ENCODE results near the gene EPHA4.

Gene EPHA4

DNA sequence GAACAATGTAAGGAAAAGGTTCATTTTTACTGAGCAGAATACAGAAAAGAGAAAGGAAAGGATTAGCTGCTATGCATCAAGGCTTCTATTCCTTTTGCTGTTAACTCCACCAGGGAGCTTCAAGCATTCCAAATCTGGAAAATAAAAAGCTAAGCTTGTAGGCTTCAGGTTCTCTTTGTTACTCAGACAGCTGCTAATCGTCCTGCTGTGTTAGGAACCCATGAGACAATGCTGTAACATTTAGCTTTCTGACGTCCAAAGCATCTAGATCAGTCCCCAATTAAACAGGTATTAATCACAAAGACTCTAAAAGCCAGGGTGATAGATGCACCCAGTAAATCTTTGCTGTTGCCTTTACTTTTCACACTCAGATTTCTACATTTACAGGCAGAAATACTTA is 103.8 kb downstream of the EPHA4 start:
- TF ChIP-seq, protein P1, sequence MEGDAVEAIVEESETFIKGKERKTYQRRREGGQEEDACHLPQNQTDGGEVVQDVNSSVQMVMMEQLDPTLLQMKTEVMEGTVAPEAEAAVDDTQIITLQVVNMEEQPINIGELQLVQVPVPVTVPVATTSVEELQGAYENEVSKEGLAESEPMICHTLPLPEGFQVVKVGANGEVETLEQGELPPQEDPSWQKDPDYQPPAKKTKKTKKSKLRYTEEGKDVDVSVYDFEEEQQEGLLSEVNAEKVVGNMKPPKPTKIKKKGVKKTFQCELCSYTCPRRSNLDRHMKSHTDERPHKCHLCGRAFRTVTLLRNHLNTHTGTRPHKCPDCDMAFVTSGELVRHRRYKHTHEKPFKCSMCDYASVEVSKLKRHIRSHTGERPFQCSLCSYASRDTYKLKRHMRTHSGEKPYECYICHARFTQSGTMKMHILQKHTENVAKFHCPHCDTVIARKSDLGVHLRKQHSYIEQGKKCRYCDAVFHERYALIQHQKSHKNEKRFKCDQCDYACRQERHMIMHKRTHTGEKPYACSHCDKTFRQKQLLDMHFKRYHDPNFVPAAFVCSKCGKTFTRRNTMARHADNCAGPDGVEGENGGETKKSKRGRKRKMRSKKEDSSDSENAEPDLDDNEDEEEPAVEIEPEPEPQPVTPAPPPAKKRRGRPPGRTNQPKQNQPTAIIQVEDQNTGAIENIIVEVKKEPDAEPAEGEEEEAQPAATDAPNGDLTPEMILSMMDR (conservative IDR thresholded peaks at IDR 0.05; ENCODE audit: low read depth): no peak
- ChIA-PET POLR2A (ENCODE audit: low non-redundant PET) (no interaction called here), CTCF (no interaction called here)
- no peak overlapping the region for H3K27ac ChIP-seq
- DNase-seq (ENCODE audit: low spot score): no peak

DNA sequence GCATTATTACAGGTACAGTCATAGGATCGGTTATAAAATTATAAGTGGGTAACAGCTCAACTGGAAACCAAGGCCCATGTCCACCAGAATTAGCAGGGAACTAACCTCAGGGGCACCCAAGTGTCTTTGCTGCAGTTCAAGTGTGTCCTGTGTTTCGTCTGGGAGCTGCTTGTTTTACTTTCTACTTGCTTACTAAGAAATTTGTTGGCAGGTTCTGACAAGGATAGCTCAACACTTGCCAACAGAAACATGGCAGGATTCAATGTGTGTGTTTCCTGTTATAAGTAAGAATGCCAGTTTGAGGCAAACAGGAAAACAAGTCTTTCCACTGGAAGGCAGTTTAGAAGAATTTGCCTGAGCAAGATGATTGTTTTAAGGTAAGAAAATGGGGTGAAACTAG is 104.5 kb downstream of the EPHA4 start:
- TF ChIP-seq, protein P1 (conservative IDR thresholded peaks at IDR 0.05; ENCODE audit: low read depth): no peak
- ChIA-PET CTCF (interaction anchor here (0.7 kb wide), 1 partner anchor 13 kb away, joined by 3 read pairs; no protein-coding TSS in a partner anchor), POLR2A (ENCODE audit: low non-redundant PET) (no interaction called here)
- DNase-seq (ENCODE audit: low spot score): no peak
- no peak overlapping the region for H3K27ac ChIP-seq

GRCh38 chr2:221466744-221467143 is 105.4 kb downstream of the EPHA4 start:
- no peak overlapping the region for H3K27ac ChIP-seq
- CTCF ChIA-PET: interaction anchor here (0.7 kb wide), 1 partner anchor 538 kb away, joined by 3 read pairs; no protein-coding TSS in a partner anchor
- no peak for DNase-seq (ENCODE audit: low spot score)
- TF ChIP-seq, protein P1 (conservative IDR thresholded peaks at IDR 0.05; ENCODE audit: low read depth): no peak
- POLR2A ChIA-PET (ENCODE audit: low non-redundant PET): no interaction called here

DNA sequence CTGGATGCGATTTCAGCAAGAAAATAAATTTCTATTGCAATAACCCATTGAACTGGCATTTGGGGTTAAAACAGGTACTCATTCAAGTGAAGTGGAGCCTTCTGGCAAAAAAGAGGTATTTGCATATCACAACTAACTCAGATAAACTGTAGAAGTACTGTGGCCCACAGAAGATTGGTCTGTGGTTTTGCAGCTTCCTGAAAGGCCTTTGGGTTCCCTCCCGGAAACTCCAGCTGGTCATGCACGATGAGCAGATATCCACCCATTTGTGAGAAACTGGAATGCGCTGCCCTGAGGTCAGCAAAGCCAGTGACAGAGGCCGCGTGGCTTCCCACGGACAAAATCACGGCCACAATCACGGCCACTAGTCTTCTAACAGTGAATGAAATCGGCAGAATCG is 106.3 kb downstream of the EPHA4 start:
- CTCF ChIA-PET: no interaction called here
- DNase-seq (ENCODE audit: low spot score): no peak
- TF ChIP-seq, protein P1 (conservative IDR thresholded peaks at IDR 0.05; ENCODE audit: low read depth): no peak
- POLR2A ChIA-PET (ENCODE audit: low non-redundant PET): no interaction called here
- H3K27ac ChIP-seq: no peak overlapping the region

- ChIA-PET POLR2A (ENCODE audit: low non-redundant PET) (no interaction called here), CTCF (no interaction called here)
- DNase-seq (ENCODE audit: low spot score): no peak
- TF ChIP-seq, protein P1 (conservative IDR thresholded peaks at IDR 0.05; ENCODE audit: low read depth): no peak
- no peak overlapping the region for H3K27ac ChIP-seq
These were observed 107.1 kb downstream of the EPHA4 start for GRCh38 chr2:221464971-221465370.

- TF ChIP-seq, protein P1 (conservative IDR thresholded peaks at IDR 0.05; ENCODE audit: low read depth): no peak
- H3K27ac ChIP-seq: no peak overlapping the region
- CTCF ChIA-PET: no interaction called here
- POLR2A ChIA-PET (ENCODE audit: low non-redundant PET): no interaction called here
- no peak for DNase-seq (ENCODE audit: low spot score)
These were observed 108.7 kb downstream of the EPHA4 start for GRCh38 chr2:221463241-221463896.
